GM18867 (cell line): ENCODE results near the gene JAZF1.

Experiments
- ATAC-seq: cut with Tn5 transposase; IDR thresholded peaks from one replicate; pipeline ENCODE4 v1.9.1; 2021; ENCODE audit warnings: mild to moderate bottlenecking, moderate library complexity; ENCODE audit not compliant: unreplicated experiment

Gene JAZF1

GRCh38 chr7:28180364-28181147 lies at the start of gene JAZF1:
Gene JAZF1, minus strand, starts transcription at chr7:28180795.
- no peak for ATAC-seq

DNA sequence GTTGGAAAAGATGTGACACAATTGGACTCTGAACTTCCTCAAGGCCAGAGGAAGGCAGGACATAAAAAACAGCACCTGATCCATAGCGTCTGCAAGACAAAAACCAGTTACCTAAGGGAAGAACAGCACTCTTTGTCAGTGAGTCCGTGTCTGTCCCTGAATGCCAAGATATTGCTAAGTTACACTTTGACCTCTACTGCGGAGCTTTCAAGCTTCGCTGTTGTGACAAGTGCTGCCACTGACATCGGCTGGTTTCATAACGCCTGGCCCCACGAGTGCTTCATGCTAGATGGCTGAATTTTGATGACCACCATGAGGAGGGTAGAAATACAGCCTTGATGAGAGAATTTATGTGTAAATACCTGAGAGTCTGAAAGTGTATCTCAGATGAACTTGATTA lies 49.7 kb upstream of the JAZF1 start:
- no peak for ATAC-seq

DNA sequence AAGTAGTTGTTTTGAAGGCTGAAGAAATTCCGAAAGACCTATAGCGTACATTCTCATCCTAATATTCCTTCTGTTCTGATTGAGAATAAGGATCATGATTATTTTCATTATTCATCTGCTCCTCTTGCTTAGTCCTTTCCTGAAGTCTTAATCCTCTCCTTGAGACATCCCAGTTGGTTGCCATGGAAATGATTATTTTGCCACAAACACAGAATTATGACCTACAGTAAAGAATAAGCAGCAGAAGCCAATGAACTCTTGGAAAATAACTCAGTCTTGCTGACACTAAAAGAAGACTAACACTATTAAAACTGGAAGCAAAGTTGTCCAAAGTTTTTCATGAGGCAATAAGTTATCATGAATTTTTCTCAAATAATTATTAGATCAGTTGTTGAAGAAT lies 47.8 kb upstream of the JAZF1 start:
- no peak for ATAC-seq

DNA sequence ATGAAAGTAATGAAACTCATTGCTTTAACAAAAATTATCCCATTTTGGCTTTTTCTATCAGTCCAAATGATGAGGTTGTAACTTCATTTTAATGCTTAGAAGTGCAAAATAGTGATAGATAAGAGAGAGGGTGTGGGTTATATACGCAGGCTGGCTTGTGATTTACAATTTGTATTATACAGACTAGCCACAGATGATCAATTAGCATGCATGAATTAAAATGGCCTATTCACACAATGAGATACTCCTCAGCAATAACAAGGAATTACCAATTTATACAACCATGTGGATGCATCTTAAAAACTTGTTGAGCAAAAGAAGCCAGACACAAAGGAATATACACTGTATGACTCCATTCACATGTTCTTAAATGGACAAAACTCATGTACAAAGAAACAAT lies 45.4 kb upstream of the JAZF1 start:
- ATAC-seq: no peak

- ATAC-seq: no peak
Measured at GRCh38 chr7:28225576-28225975, 45.0 kb upstream of the JAZF1 start.

DNA sequence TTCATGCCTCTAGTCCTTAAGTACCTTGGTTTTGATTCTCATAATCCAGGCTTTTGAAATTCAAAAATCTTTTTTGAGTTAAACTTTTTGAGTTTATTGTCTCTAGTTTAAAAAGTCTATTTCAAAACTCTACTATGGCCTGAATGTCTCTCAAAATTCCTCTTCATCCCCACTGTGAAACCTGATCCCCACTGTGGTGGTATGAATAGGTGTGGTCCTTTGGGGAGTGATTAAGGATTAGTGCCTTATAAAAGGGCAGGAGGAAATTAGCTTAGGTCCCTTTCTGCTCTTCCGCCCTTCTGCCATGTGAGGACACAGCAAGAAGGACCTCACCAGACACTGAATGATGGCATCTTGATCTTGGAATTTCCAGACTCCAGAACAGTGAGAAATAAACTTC lies 44.1 kb upstream of the JAZF1 start:
- no peak for ATAC-seq

GRCh38 chr7:28224172-28224571 lies 43.6 kb upstream of the JAZF1 start:
- no peak for ATAC-seq

DNA sequence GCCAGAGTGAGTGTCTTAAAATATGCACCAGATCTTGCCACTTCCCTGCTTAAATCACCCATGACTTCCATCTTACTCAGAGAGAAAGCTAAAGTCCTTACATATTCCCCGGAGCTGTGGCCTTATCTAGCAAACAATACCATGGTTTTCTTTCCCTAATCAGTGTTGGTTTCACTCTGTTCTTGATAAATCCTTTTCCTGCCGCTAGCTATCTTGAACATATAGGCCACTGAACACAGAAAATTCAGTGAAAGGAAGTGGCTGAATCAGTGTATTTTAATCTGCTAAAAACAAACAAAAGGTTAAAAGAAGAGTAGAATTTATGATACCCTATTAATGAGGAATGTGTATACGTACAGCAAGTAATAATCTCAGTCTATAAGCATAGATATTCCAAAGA lies 42.0 kb upstream of the JAZF1 start:
- no peak for ATAC-seq

GRCh38 chr7:28219793-28220192 lies 39.2 kb upstream of the JAZF1 start:
- no peak for ATAC-seq

DNA sequence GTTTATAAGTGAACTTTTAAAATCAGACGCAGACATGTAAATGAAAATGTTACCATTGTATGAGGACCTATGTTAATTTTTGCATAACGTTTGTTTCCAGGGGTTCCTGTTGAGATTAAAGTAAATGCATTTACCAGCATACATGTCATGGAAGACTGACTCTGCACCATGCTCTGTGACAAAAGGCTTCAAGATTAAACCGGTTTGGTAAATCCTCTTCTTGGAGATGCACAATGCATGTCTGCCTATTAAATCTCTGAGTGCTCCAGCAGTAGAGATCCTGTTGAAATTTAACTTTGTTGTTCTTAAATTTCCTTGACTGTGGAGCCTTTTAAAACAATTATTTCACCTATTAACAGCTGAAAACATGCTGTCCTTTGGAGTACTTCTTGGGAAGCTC lies 36.5 kb upstream of the JAZF1 start:
- no peak for ATAC-seq

GRCh38 chr7:28211006-28211405 lies 30.4 kb upstream of the JAZF1 start:
- ATAC-seq: no peak

- no peak for ATAC-seq
Measured at GRCh38 chr7:28208506-28208905, 27.9 kb upstream of the JAZF1 start.

- ATAC-seq: no peak
Measured at GRCh38 chr7:28207486-28208158, 27.0 kb upstream of the JAZF1 start.

DNA sequence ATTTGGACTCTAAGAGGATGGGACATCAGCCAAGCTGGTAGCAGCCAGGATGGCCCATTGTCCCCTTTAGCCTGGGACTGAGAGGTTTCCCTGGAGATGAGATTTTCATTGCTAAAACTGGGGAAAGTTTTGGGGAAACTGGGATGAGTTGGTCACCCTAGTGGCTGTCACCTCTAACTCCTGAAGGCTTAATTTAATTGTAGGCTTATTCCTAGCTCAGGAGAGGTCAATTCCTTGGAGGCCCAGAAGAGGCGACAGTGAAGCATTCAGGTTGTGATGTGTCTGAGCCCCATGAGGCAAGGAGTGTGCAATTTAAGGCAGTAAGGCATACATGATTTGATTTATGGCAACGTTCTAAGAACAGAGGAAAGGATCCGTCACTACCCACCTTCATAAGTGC lies 24.9 kb upstream of the JAZF1 start:
- ATAC-seq: no peak

DNA sequence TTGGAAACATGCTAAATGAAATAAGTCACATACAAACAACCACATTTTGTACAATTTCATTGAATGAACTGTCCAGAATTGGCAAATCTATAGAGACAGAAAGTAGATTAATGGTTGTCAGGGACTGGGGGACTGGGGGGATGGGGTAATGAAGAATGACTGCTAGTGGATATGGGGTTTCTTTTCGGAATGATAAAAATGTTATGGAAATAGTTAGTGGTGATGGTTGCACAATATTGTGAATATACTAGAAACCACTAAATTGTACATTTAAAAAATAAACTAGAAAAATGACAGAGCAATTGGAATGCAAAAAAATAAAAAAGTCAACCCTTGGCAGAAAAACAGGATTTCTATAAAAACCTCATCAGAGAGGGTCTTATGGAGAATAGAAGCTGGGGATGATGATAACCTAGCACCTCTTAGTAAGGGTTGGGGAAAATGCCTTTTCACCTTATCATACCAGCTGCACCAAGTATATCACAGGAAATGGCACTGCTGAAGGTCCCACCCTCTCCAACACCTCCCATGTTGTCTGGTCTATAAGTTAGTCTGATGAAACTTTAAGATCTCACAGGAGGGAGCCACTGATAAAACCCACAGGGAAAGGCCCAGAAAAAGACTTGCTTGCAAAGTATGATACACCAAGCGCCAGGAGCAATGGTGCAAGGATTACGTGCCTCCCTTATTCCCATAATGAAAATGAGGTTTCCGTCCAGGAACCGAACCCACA lies 23.1 kb upstream of the JAZF1 start:
- ATAC-seq: no peak

- no peak for ATAC-seq
Measured at GRCh38 chr7:28202222-28202621, 21.6 kb upstream of the JAZF1 start.

- no peak for ATAC-seq
Measured at GRCh38 chr7:28201131-28201530, 20.5 kb upstream of the JAZF1 start.

DNA sequence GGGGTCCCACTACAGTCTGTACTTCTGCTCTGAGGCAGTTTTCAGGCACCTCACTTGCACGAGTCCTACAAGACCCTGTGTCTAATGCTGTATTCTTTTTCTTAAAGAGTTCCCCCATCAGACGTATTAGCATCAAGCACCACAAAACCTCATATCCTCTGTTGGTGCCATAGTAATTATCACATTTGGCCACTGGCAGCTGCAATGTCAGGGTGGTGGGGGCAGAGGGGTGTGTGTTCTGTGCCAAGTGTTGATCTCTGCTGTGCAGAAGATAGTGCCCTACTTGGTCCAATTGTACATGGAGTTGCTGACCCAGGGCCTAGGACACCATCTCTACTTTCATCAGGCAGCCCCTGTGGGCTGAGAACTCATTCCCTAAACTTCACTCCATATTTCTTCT lies 20.0 kb upstream of the JAZF1 start:
- ATAC-seq: no peak

DNA sequence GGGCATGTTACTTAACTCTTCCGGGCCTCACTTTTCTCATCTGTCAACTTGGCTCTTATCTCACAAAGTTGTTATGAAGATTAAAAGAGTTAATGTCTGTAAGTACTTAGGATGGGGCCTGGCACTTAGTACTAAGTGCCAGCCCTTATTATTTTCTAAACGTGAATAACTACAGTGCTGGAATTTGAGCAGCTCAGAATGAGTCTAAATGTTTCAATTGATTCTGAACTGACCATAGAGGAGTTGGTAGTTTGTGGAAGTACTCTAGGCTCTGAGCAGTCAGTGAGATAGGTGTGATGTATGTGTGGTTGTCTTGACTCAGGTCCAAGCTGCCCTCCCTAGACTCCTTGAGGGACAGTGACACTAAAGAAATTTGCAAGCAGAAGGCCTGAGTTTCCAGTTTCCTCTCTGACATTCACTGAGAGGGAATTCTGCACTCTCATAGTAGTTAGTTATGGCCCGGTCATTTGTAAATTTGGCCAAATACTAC lies 18.5 kb upstream of the JAZF1 start:
- ATAC-seq: no peak

GRCh38 chr7:28195910-28196620 lies 15.5 kb upstream of the JAZF1 start:
- no peak for ATAC-seq
